Measurements from ENCODE around the gene CLPTM1L.

CLPTM1L gene

DNA sequence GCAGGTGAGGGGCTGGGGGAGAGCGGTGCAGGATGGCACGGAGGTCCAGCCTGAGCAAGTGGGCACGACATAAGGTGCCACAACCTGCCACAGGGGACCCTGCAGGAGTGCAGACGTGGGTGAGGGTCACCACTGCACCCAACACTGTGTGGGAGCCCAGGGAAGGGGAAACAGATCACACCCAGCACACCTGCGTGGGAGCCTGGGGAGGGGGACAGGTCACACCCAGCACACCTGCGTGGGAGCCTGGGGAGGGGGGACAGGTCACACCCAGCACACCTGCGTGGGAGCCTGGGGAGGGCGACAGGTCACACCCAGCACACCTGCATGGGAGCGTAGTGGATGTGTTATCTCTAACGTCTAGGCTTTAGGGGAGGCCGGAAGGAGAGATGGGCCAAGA is 47.4 kb upstream of the CLPTM1L start:
- Histone ChIP-seq H2BK15ac (ENCODE audit: low read length) (no peak overlapping the region), H2BK5ac (ENCODE audit: low read length) (peak overlapping the region; percentile 35), H2BK12ac (ENCODE audit: low read length) (no peak overlapping the region), H2BK120ac (ENCODE audit: low read depth, low read length) (no peak overlapping the region), H4K91ac (ENCODE audit: low read depth, low read length, poor library complexity) (no peak overlapping the region), H2AK5ac (ENCODE audit: low read depth, low read length) (peak overlapping the region; percentile 30), H3K4ac (ENCODE audit: low read length) (no peak overlapping the region), H3K9ac (ENCODE audit: low read depth, low read length, poor library complexity) (no peak overlapping the region), H3K18ac (ENCODE audit: low read length) (no peak overlapping the region), H3K27me3 (ENCODE audit: control insufficient read depth in 3 of 3, insufficient read depth in 3 of 3, low read depth in 1 of 3, low read length in 3 of 3) (peaks cover 4 to 73% (median 16%) of the 10 kb centered on the region in 3 experiments), H2AFZ (ENCODE audit: low read length) (no peak overlapping the region), H3K4me2 (ENCODE audit: insufficient read depth, low read length, poor library complexity, severe bottlenecking) (no peak overlapping the region), H3K36me3 (replicated peaks in 1 of 2; ENCODE audit: control insufficient read depth in 2 of 2, insufficient read depth in 2 of 2, low read length in 2 of 2) (peaks cover 0 to 2% of the 10 kb centered on the region in 2 donors), H3K27ac (replicated peaks; ENCODE audit: low read length) (no peak overlapping the region), H3K23ac (ENCODE audit: low read depth, low read length, poor library complexity) (peak overlapping the region; percentile 86), H3K4me1 (ENCODE audit: control insufficient read depth in 2 of 2, insufficient read depth in 1 of 2, low read depth in 1 of 2, low read length in 2 of 2) (no peaks in the 10 kb centered on the region), H3K79me1 (ENCODE audit: low read depth, low read length) (no peaks in the 10 kb centered on the region), H3K14ac (ENCODE audit: low read length) (no peak overlapping the region), H3K4me3 (ENCODE audit: low read length in 2 of 2) (no peak overlapping the region), H4K8ac (ENCODE audit: low read depth, low read length) (no peak overlapping the region), H3K9me3 (replicated peaks in 1 of 2; ENCODE audit: control insufficient read depth in 2 of 2, insufficient read depth in 1 of 2, low read depth in 1 of 2, low read length in 2 of 2) (no peaks in the 10 kb centered on the region)
- no peak for DNase-seq (ENCODE audit: low spot score)
- no CpG with 5 or more reads among the region's 11 CpGs for WGBS, 2 donors (ENCODE audit: extremely low coverage in 2 of 2, insufficient read length in 2 of 2, insufficient replicate concordance in 1 of 2)

DNA sequence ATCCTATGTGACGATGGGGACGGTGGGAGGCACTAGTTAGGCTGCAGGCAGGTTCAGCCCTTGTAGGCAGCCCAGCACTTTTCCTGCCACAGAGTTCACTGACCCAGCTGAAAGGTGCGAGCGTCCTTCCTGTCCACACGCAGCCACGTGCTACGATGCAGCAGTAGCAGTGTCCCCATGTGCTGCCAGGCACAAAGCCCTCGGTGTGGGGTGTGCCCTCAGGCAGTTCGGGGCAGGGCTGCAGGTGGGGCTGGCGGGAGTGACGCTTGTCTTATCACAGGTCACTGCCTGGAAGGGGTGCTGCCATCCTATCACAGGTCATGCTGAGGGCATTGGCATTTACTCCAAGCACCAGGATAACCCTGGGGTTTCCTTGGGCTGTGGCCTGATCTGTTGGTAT is 46.8 kb upstream of the CLPTM1L start:
- WGBS, 2 donors (ENCODE audit: extremely low coverage in 2 of 2, insufficient read length in 2 of 2, insufficient replicate concordance in 1 of 2) = no CpG with 5 or more reads among the region's 11 CpGs
- Histone ChIP-seq H4K8ac (ENCODE audit: low read depth, low read length) (no peak overlapping the region), H2BK120ac (ENCODE audit: low read depth, low read length) (no peak overlapping the region), H3K4ac (ENCODE audit: low read length) (no peak overlapping the region), H3K23ac (ENCODE audit: low read depth, low read length, poor library complexity) (no peak overlapping the region), H3K79me1 (ENCODE audit: low read depth, low read length) (no peaks in the 10 kb centered on the region), H4K91ac (ENCODE audit: low read depth, low read length, poor library complexity) (no peak overlapping the region), H3K9ac (ENCODE audit: low read depth, low read length, poor library complexity) (no peak overlapping the region), H3K36me3 (replicated peaks in 1 of 2; ENCODE audit: control insufficient read depth in 2 of 2, insufficient read depth in 2 of 2, low read length in 2 of 2) (peaks cover 0 to 2% of the 10 kb centered on the region in 2 donors), H3K14ac (ENCODE audit: low read length) (no peak overlapping the region), H2BK12ac (ENCODE audit: low read length) (no peak overlapping the region), H2BK15ac (ENCODE audit: low read length) (no peak overlapping the region), H3K4me3 (ENCODE audit: low read length in 2 of 2) (no peak overlapping the region), H3K9me3 (replicated peaks in 1 of 2; ENCODE audit: control insufficient read depth in 2 of 2, insufficient read depth in 1 of 2, low read depth in 1 of 2, low read length in 2 of 2) (no peaks in the 10 kb centered on the region), H3K4me1 (ENCODE audit: control insufficient read depth in 2 of 2, insufficient read depth in 1 of 2, low read depth in 1 of 2, low read length in 2 of 2) (no peaks in the 10 kb centered on the region), H3K27ac (replicated peaks; ENCODE audit: low read length) (no peak overlapping the region), H2AFZ (ENCODE audit: low read length) (no peak overlapping the region), H3K4me2 (ENCODE audit: insufficient read depth, low read length, poor library complexity, severe bottlenecking) (no peak overlapping the region), H3K27me3 (ENCODE audit: control insufficient read depth in 3 of 3, insufficient read depth in 3 of 3, low read depth in 1 of 3, low read length in 3 of 3) (peaks cover 10 to 76% (median 21%) of the 10 kb centered on the region in 3 experiments), H3K18ac (ENCODE audit: low read length) (no peak overlapping the region), H2AK5ac (ENCODE audit: low read depth, low read length) (peak overlapping the region; percentile 35), H2BK5ac (ENCODE audit: low read length) (no peak overlapping the region)
- DNase-seq (ENCODE audit: low spot score) = no peak

DNA sequence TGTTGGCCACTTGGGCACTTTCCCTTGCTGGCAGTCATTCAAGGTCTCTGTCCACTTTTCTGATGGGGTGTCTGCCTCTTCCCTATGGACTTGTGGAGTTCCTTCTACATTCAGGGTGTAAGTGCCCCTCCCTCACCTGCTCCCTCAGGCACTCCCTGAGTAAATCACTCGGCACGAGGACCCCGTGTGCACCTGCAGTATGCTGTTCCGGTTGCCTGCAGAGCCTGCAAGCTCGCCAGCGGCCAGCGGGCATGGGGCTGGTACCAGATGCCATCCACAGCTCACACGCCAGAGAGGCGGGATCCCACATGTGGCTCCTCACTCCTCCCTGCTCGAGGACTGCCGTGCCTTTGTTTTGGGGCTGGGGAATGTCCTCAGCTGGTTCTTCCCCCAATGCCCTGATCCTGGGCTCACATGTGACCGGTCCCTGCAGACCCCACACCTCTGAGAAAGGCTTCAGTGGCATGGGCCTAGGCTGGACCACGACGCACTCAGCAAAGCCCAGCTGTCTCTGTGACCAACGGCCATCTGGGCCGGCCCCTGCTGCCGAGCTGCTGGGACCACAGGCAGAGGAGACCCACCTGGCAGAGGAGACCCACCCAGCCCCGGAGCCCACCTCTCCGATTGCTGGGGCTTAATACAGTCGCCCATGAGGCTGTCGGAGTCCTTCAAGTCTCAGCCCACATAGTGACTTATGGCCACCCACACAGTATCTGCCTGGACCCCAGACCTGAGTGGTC is 46.1 kb upstream of the CLPTM1L start:
- Histone ChIP-seq H3K4ac (ENCODE audit: low read length) (no peak overlapping the region), H3K27me3 (ENCODE audit: control insufficient read depth in 3 of 3, insufficient read depth in 3 of 3, low read depth in 1 of 3, low read length in 3 of 3) (peaks cover 11 to 76% (median 28%) of the 10 kb centered on the region in 3 experiments), H3K18ac (ENCODE audit: low read length) (peak overlapping the region; percentile 60), H3K4me2 (ENCODE audit: insufficient read depth, low read length, poor library complexity, severe bottlenecking) (no peak overlapping the region), H3K14ac (ENCODE audit: low read length) (no peak overlapping the region), H2BK120ac (ENCODE audit: low read depth, low read length) (no peak overlapping the region), H3K9ac (ENCODE audit: low read depth, low read length, poor library complexity) (peak overlapping the region; percentile 0), H3K9me3 (replicated peaks in 1 of 2; ENCODE audit: control insufficient read depth in 2 of 2, insufficient read depth in 1 of 2, low read depth in 1 of 2, low read length in 2 of 2) (no peaks in the 10 kb centered on the region), H2BK12ac (ENCODE audit: low read length) (no peak overlapping the region), H4K8ac (ENCODE audit: low read depth, low read length) (no peak overlapping the region), H4K91ac (ENCODE audit: low read depth, low read length, poor library complexity) (no peak overlapping the region), H2BK5ac (ENCODE audit: low read length) (no peak overlapping the region), H3K4me3 (ENCODE audit: low read length in 2 of 2) (no peak overlapping the region), H3K79me1 (ENCODE audit: low read depth, low read length) (no peaks in the 10 kb centered on the region), H3K23ac (ENCODE audit: low read depth, low read length, poor library complexity) (peak overlapping the region; percentile 62), H3K4me1 (ENCODE audit: control insufficient read depth in 2 of 2, insufficient read depth in 1 of 2, low read depth in 1 of 2, low read length in 2 of 2) (peaks cover 3 to 4% of the 10 kb centered on the region in 2 donors), H3K27ac (replicated peaks; ENCODE audit: low read length) (no peak overlapping the region), H2AK5ac (ENCODE audit: low read depth, low read length) (peak overlapping the region; percentile 35), H2BK15ac (ENCODE audit: low read length) (no peak overlapping the region), H2AFZ (ENCODE audit: low read length) (no peak overlapping the region), H3K36me3 (replicated peaks in 1 of 2; ENCODE audit: control insufficient read depth in 2 of 2, insufficient read depth in 2 of 2, low read length in 2 of 2) (peaks cover 0 to 2% of the 10 kb centered on the region in 2 donors)
- DNase-seq (ENCODE audit: low spot score) = no peak
- WGBS, 2 donors (ENCODE audit: extremely low coverage in 2 of 2, insufficient read length in 2 of 2, insufficient replicate concordance in 1 of 2) = no CpG with 5 or more reads among the region's 21 CpGs

DNA sequence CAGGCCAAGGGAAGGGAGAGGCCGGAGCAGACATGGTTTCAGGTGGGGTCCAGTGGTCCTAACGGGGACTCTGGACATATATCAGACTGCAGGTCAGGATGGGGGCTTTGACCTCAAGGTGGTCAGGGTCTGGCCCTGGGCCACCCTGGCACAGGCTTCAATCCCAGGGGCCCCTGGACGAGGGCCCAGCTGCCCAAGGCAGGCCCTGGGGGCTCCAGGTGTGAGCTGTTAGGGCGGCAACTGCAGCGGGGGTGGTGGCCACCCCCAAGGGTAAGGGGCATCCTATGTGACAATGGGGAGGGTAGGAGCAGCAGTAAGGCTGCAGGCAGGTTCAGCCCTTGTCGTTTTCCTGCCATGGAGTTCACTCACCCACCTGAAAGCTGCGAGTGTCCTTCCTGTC is 45.4 kb upstream of the CLPTM1L start:
- Histone ChIP-seq H2BK15ac (ENCODE audit: low read length) (no peak overlapping the region), H3K9me3 (replicated peaks in 1 of 2; ENCODE audit: control insufficient read depth in 2 of 2, insufficient read depth in 1 of 2, low read depth in 1 of 2, low read length in 2 of 2) (no peaks in the 10 kb centered on the region), H3K79me1 (ENCODE audit: low read depth, low read length) (no peaks in the 10 kb centered on the region), H3K27me3 (ENCODE audit: control insufficient read depth in 3 of 3, insufficient read depth in 3 of 3, low read depth in 1 of 3, low read length in 3 of 3) (peaks cover 11 to 78% (median 35%) of the 10 kb centered on the region in 3 experiments), H3K27ac (replicated peaks; ENCODE audit: low read length) (no peak overlapping the region), H2BK120ac (ENCODE audit: low read depth, low read length) (no peak overlapping the region), H3K23ac (ENCODE audit: low read depth, low read length, poor library complexity) (peak overlapping the region; percentile 62), H2AK5ac (ENCODE audit: low read depth, low read length) (no peak overlapping the region), H2AFZ (ENCODE audit: low read length) (no peak overlapping the region), H2BK5ac (ENCODE audit: low read length) (no peak overlapping the region), H3K4ac (ENCODE audit: low read length) (no peak overlapping the region), H3K18ac (ENCODE audit: low read length) (no peak overlapping the region), H3K9ac (ENCODE audit: low read depth, low read length, poor library complexity) (peak overlapping the region; percentile 12), H3K14ac (ENCODE audit: low read length) (no peak overlapping the region), H4K91ac (ENCODE audit: low read depth, low read length, poor library complexity) (no peak overlapping the region), H3K4me1 (ENCODE audit: control insufficient read depth in 2 of 2, insufficient read depth in 1 of 2, low read depth in 1 of 2, low read length in 2 of 2) (peaks cover 6 to 9% of the 10 kb centered on the region in 2 donors), H3K4me3 (ENCODE audit: low read length in 2 of 2) (no peak overlapping the region), H3K36me3 (replicated peaks in 1 of 2; ENCODE audit: control insufficient read depth in 2 of 2, insufficient read depth in 2 of 2, low read length in 2 of 2) (peaks cover 0 to 2% of the 10 kb centered on the region in 2 donors), H3K4me2 (ENCODE audit: insufficient read depth, low read length, poor library complexity, severe bottlenecking) (no peak overlapping the region), H2BK12ac (ENCODE audit: low read length) (peak overlapping the region; percentile 63), H4K8ac (ENCODE audit: low read depth, low read length) (peak overlapping the region; percentile 17)
- no CpG with 5 or more reads among the region's 7 CpGs for WGBS, 2 donors (ENCODE audit: extremely low coverage in 2 of 2, insufficient read length in 2 of 2, insufficient replicate concordance in 1 of 2)
- DNase-seq (ENCODE audit: low spot score) = no peak
